GM21515 (cell line): ENCODE data around the gene TBC1D21.

Experiments used
- ATAC-seq: cut with Tn5 transposase; IDR thresholded peaks from one replicate; pipeline ENCODE4 v1.9.1; 2021; ENCODE audit not compliant: unreplicated experiment

Gene TBC1D21

GRCh38 chr15:73857193-73857920 is 16.0 kb upstream of the TBC1D21 start:
- no peak for ATAC-seq

DNA sequence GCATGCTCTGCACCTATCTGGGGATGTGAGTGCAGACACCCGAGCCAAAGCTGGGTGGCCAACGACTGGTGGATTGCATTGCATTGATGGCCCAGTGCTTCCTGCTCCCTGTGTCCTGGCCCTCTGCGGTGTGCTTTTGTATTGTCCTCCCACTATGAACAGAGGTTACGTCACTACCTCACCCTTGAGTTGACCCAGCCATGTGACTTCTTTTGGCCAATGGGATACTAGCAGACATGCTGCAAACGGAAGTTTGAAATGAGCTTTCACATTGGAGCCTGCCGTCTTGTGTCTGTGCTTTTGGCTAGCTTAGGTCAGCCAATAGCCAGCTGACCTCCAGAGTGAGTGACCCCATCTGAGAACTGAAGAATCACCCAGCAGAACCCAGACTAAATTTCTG is 15.3 kb upstream of the TBC1D21 start:
- no peak for ATAC-seq

GRCh38 chr15:73862276-73862675 is 11.1 kb upstream of the TBC1D21 start:
- ATAC-seq: no peak

DNA sequence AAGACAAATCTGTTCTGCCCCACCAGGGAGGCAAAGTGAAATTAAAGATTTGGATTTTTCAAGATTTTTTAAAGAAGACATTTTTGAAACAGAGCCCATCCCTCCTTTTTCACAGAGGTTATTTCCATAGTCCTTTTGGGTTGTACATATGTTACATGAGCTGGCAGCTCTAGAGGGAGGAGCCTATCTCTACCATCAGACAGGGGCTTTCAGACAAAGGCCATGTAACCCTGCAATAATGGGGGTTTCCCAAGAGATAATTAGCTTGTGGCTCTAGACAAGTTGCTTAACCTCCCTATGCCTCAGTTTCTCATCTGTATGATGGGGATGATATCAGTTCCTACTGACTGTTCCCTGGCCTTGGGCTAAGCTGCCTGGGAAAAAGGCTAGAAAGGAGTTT is 8.0 kb upstream of the TBC1D21 start:
- no peak for ATAC-seq

DNA sequence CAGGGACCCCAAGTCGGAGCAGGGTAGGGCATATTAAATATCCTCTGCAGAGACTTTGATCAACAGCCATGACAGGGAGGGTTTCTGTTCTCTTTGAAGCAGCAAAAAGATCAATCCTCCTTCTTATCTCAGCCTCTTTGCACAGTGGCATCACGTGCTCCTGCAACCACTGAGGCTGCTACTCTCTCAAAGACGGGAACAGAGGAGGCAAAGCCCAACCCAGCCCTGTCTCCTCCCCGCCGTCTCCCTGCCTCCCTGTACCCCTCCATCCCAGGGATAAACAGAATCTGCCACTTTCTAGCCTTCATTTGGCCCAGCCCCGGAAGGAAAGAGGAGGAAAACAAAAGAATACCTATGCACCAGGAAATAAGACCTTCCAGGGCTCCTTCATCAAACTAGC is 7.5 kb upstream of the TBC1D21 start:
- ATAC-seq: no peak

- ATAC-seq: no peak
These were observed 6.9 kb upstream of the TBC1D21 start for GRCh38 chr15:73866481-73866880.

DNA sequence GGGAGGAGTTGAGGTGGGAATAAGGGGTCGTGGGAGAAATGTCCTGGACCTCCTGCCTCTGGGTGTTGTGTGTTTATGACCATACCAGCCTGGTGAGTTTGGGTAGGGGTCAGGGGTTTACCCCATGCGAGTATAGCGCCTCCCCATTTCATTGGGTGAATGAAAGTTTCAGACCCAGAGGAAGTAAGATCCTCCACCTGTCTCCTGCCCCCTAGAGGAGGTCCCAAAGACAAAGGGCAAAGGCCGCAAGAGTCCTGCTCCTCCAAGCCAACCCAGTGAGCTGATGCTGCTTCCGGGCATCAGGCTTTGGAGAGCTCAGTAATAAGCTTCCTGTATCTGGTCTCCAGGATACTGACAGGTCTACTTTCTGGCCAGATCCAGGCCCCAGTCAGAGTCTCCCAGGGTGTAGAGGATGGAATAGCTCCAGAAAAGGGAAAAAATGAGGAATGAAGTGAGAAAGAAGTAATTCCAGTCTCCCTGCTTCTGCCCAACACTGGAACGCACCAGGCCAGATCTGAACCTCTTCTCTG is 6.4 kb upstream of the TBC1D21 start:
- ATAC-seq: no peak

DNA sequence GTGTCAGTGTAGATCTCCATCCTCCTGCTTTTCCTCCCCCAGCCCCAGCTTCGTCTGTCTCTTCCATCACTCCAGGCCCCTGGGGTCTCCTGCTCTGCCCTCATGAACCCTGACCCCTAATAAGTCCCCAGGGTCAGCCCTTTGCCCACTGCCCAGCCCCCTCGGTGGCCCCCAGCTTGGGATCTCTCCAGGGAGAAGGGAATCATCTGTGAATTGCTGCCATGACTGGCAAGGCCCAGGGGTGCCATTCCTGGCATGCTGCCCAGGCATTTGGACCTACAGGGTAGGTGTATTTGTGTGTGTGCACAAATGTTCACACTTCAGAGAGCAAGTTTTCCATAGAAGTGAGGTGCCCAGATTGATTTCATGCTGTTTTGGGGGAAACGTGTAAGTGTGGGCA is 5.9 kb upstream of the TBC1D21 start:
- no peak for ATAC-seq

DNA sequence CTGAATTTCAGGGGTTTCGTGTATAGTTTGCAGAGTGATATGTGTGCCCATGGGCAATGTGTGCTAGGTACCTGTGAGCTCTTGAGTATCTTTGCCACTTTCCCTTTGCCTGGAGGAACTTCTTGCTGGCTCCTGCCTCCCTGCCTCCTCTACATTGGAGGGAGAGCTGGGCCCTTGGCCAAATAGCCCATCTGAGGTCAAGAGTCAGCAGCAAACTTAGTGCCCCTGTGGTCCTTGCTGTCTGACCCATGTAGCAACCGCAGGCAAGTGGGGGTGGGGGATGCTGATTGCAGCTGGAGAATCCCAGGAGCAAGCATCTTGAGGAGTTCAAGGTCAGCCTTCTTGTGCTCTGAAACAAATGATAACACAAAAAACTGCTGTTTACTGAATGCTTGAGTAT is 5.4 kb upstream of the TBC1D21 start:
- ATAC-seq: no peak

GRCh38 chr15:73869216-73869995 is 4.0 kb upstream of the TBC1D21 start:
- ATAC-seq: no peak

DNA sequence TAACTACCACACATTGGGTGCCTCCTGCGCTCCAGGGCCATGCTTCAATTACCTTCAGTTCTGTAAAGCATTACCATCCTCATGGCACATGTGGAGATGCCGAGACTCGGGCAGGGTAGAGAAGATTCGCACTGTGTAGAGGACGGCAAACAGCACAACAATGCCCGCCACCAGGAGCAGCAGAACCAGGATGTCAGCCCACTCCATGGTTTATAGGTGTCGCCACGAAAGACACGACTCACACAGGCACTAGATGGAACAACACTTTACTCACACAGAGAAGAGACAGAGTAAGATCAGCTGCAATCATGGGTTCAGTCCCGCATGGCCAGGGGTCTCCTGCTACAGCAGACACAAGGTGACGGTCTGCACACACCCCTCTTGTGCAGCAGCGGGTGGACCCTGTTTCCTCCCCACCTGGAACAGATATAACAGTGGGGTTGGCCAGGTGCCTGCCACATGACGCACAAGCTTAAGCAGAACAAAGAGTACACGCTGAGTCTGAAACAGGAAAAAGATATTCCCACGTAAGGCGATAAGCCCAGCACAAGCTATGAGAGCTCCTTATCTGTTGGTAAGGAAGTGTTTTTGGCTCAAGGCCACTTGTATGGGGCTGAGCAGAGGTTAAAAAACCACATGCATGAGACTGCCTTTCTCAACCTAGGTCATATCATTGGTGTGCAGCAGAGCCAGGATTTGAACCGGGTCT is 2.5 kb upstream of the TBC1D21 start:
- ATAC-seq: no peak

- no peak for ATAC-seq
These were observed 1.0 kb upstream of the TBC1D21 start for GRCh38 chr15:73872346-73872745.

DNA sequence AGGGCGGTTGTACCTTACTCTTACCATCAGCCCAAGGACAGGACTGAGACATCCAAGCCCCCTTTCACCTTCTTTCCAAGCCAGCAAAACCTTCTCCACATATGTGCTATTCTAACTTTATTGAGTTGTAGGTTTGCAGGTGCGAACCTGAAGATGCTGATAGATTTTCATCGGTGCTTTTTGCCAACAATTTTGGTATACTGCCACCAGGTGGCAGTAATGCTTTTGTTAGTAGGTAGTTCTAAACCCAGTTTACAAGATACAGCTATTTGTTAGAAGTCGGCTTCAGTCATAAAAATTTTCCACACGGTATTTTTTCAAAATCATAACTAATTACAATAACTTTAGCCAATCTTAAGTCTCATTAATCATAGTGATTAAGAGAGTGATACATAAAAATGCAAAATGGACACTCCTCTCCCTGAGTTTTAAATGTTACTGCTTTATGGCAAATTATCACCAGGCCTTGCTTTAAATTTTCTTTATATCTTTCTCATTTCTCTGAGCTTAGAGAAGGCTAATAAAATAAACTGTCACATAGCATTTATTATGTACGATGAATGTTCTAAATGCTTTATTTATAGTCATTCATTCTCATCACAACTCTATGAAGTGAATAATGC is 636 bp downstream of the TBC1D21 start:
- ATAC-seq: no peak

GRCh38 chr15:73879426-73879825 is 6.1 kb downstream of the TBC1D21 start:
- no peak for ATAC-seq

GRCh38 chr15:73881579-73882320 is 8.4 kb downstream of the TBC1D21 start:
- ATAC-seq: no peak

DNA sequence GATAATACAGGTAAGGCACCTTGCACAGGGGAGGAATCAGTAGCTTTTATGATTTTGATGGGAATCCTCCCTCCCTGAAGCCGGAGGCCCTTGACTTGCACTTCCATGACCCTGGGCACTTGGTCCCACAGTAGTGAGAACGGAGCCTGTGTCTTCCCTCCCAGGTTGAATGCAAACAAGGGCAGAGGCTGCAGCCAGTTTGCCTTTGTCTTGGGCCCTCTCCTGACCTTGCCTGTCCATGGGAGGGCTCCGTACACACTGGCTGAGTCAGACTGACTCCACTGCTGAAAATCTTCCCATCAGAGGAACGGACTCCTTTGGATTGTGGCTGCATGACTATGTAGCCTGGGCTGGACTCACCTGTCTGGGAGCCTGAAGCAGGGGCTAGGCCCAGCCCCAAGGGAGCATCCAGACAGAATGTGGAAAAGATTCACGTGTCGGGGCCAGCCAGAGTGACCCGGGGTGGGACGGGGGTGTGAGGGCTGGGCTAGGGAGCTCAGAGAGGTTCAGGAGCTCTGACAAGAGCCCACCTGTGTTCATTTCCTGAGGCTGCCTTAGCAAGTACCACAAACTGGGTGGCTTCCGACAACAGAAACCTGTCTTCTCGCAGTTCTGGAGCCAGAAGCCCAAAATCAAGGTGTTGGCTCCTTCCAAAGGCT is 9.5 kb downstream of the TBC1D21 start:
- no peak for ATAC-seq

- ATAC-seq: no peak
These were observed 10.8 kb downstream of the TBC1D21 start for GRCh38 chr15:73884159-73884558.

DNA sequence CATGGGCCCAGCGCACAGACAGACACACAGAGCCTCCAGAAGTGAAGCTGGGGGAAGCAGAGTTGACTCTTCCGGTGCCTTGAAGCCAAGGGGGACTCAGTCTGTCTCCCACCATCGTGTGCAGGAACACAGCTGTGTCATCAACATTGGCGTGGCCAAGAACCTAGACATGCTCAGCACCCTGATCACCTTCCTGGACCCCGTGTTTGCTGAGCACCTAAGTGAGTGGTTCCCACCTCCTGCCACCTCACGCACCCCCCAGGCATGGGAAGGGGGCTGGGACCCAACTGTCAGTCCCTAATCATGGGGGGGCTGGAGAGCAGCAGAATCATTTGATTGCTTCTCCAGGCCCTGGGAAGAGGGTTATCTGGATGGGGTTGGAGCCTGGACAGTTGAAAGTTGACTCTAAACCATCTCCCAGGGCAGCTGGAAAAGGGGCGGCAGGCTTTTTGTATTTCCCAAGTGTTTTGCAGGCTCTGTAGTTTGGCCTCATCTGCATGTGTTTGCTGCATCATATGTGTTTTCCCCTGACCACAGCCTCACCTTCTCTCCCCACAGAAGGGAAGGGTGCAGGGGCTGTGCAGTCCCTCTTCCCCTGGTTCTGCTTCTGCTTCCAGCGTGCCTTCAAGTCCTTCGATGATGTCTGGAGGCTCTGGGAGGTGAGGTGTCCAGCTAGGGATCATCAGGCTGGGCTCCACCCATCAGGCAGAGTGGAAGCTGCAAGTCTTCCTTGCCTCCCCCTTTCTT is 12.8 kb downstream of the TBC1D21 start:
- no peak for ATAC-seq

DNA sequence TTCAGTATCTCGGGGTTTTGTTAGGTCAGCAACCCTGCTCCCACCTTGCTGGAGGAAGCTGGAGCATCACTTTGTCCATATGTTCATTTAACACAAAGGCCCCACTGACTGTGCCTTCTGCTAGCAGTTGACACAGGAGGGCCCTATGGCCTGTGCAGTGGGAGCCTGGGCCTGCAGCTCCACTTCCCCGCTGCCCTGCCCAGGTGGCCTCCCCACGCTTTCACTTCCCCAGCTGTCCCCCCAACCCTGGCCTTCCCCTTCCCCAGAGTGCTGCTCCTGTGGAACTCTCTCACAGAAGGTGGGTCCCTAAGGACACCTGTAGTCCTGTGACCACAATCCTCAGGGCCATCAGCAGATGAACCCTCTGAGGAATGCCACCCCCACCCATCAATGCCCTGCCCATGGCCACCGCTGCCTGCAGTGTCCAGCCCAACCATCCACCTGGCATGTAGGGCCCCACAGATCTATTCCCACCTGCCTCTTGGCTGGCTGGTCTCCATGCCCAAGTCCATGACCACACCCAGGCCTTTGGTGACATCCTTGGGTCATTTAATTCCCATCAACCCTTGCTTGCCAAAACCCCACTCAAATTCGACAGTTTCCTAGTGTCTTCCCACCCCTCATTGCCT is 13.5 kb downstream of the TBC1D21 start:
- ATAC-seq: no peak
